Activated CD4-positive, CD25-positive, alpha-beta regulatory T cell treated with anti-CD3 and anti-CD28 coated beads, Interleukin-2, amount 50 U/mL, for 72 hours (primary cell): ENCODE measurements around the gene HASPIN.

Source experiments
- DNase-seq: peaks from one replicate; pipeline ENCODE4 v3.0.0; 2021

The HASPIN gene

GRCh38 chr17:3768769-3769168 lies 45.1 kb downstream of the HASPIN start:
- DNase-seq, result no peak

GRCh38 chr17:3770466-3770865 lies 46.8 kb downstream of the HASPIN start:
- DNase-seq, result no peak

- no peak for DNase-seq
Observed at GRCh38 chr17:3771140-3771539, 47.4 kb downstream of the HASPIN start.

GRCh38 chr17:3772764-3773163 lies 49.1 kb downstream of the HASPIN start:
- DNase-seq, result no peak

DNA sequence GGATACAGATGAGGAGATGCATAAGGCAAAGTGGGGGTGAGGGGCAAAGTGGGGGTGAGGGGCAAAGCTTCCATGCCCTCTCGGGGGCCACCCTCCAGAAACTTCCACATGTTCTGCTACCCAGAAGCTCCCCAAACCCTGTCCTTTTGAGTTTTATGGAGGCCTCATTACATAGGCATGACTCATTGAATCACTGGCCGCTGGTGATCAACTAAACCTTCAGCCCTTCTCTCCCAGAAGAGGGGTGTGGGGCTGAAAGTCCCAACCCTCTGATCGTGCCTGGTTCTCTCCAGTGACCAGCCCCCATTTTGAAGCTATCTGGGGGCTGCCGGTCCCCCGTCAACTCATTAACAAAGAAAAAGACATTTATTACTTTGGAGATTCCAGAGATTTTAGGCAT lies 49.8 kb downstream of the HASPIN start:
- DNase-seq, result no peak

- no peak for DNase-seq
Observed at GRCh38 chr17:3773966-3774365, 50.3 kb downstream of the HASPIN start.
